HG03039 (cell line): Measurements from ENCODE around the gene TMEM109.
"Not testable (repeated sequence)": the region's sequence is repeated elsewhere in the genome, so short reads cannot be mapped to it uniquely, and the experiment has no call there.

ENCODE experiments used
- ATAC-seq: cut with Tn5 transposase; IDR thresholded peaks from one replicate; pipeline ENCODE4 v1.9.1; 2021; ENCODE audit warnings: mild to moderate bottlenecking, moderate library complexity; ENCODE audit not compliant: unreplicated experiment

The TMEM109 gene

GRCh38 chr11:60909680-60910280 lies 4.2 kb upstream of the TMEM109 start:
- not testable (repeated sequence) for ATAC-seq

- no peak for ATAC-seq
Measured at GRCh38 chr11:60910281-60910687, 3.7 kb upstream of the TMEM109 start.

GRCh38 chr11:60910711-60911380 lies 3.1 kb upstream of the TMEM109 start:
- no peak for ATAC-seq

- no peak for ATAC-seq
Measured at GRCh38 chr11:60912223-60912850, 1.6 kb upstream of the TMEM109 start.

DNA sequence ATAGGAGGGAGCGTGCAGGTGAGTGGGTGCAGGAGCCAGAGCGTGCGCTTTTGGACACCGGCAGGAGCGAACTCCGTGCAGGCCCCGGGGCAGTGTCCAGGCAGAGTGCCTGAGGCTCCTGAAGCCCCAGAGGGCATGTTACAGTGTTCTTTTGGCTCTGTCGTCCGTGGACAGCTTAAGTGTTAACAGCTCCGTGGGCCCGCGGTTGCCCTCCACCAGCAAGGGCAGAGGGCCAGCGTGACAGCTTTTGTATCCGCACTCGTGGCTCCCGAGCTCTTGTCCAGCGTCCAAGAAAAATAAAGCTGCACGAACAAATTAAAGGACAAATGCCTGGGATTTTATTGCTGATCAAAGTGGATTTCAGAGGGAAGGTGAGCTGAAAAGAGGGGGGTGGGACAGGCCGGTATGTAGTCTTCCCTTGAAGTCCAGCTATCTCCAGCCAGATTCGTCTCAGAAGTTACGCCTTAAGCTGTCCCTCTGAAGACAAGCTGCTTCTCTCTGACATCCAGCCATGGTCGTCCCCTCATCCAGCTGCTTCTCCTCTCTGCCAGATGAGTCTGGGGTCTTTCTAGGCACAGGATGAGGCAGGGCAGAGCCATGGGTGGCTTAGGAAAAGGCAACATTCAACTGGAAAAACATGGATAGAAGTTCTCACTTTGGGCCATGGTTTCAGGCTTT lies 968 bp upstream of the TMEM109 start:
- ATAC-seq = no peak

- ATAC-seq = no peak
Measured at GRCh38 chr11:60914633-60915247, 782 bp downstream of the TMEM109 start.

GRCh38 chr11:60915248-60915914 lies 1.4 kb downstream of the TMEM109 start:
- ATAC-seq = peak; percentile 38

DNA sequence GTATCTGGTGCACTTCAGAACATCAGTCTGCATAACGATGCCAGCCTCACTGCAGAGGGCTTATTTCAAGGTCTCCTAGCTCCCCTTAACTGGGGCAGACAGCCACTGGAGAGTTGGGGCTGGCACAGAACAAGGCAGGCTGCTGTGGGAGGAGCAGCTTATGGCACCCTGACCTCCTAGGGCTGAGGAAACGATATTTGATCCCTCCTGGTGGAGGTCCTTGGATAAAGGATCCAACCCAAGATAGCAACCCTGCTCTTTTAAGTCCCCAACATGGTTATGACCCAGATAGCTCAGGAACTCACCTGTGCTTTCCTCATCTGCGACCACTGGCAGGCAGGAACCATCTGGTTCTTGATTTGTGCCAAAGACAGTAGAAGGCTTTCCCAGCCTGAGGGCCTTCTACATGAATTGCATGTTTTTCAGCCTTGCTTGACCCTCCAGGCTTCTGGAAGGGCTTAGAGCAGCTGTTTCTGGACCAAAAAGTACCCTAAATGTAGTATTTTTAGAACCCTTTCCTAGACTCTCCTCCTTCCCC lies 2.8 kb downstream of the TMEM109 start:
- ATAC-seq = no peak

GRCh38 chr11:60917267-60917666 lies 3.3 kb downstream of the TMEM109 start:
- no peak for ATAC-seq

GRCh38 chr11:60918251-60918938 lies 4.4 kb downstream of the TMEM109 start:
- no peak for ATAC-seq

DNA sequence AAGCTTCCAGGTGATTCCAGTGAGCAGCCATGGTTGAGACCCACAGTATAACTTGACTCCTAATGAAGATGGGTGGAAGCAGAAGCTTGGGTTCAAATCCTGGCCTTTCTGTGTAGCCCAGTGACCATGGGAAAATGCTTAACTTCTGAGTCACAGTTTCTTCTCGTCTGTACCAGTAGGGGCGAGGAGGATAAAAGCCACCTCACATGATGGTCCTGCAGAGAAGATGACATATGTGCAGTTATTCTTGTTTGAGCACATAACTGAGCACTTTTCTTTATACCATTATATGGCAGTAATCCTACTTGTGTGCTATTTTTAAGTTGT lies 4.9 kb downstream of the TMEM109 start:
- no peak for ATAC-seq

DNA sequence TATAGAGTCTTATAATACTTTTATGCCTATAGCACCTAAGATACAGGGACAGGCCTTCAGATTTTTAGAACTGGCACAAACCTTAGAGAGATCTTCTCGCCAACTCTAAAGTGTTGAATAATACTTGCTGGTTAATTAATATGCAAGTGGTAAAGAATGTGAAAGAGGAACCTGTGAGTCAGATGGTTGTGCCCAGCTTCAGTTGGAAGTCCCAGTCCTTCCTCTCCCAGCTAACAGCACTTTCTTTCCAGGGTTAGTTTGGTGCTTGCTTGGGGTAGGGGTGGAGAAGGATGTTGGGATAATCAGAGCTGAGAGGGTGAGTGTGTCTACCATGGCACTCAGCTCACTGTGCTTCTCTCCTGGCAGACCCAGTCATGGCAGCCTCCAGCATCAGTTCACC lies 5.4 kb downstream of the TMEM109 start:
- no peak for ATAC-seq

GRCh38 chr11:60919956-60920355 lies 6.0 kb downstream of the TMEM109 start:
- no peak for ATAC-seq

- ATAC-seq = no peak
Measured at GRCh38 chr11:60921259-60921658, 7.3 kb downstream of the TMEM109 start.

GRCh38 chr11:60921777-60922335 lies 7.9 kb downstream of the TMEM109 start:
- no peak for ATAC-seq

DNA sequence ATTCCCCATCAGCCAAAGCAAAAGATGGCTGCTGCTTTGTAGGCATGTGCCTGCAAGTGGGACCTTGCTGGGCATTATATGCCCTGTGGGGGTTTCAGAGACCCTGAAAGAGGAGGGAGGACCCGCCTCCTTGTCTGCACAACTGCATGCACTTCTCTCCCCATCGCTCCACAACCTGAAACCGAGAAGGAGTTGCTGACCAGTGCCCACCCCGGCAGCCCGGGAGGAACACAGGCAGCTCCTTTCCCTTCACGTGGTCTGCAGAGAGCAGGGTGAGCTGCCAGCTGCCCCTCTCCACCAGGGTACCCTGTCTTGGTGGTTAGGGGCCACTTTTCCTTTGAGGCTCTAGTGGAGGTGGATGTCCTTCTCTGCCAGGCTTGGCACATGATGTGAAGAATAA lies 8.9 kb downstream of the TMEM109 start:
- ATAC-seq = no peak

DNA sequence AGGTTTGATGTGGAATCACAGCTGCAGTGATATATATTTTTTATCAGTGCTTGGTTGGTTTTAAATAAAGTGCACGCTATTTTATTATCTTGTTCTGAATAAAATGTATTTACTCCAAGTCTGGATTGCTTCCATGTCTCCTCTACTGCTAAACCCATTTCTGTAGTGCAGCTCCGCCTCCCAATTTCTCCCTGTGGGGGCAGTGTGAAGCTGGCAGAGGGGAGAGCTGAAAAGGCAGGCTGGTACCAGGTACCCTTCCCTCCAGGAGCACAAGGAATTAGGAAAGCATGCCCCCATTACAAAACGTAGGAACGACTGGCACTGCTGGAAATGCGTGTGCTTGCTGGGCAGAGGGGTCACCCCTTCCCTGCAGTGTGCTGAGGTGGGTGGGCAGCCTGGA lies 9.4 kb downstream of the TMEM109 start:
- no peak for ATAC-seq

GRCh38 chr11:60923800-60924109 lies 9.8 kb downstream of the TMEM109 start:
- no peak for ATAC-seq

DNA sequence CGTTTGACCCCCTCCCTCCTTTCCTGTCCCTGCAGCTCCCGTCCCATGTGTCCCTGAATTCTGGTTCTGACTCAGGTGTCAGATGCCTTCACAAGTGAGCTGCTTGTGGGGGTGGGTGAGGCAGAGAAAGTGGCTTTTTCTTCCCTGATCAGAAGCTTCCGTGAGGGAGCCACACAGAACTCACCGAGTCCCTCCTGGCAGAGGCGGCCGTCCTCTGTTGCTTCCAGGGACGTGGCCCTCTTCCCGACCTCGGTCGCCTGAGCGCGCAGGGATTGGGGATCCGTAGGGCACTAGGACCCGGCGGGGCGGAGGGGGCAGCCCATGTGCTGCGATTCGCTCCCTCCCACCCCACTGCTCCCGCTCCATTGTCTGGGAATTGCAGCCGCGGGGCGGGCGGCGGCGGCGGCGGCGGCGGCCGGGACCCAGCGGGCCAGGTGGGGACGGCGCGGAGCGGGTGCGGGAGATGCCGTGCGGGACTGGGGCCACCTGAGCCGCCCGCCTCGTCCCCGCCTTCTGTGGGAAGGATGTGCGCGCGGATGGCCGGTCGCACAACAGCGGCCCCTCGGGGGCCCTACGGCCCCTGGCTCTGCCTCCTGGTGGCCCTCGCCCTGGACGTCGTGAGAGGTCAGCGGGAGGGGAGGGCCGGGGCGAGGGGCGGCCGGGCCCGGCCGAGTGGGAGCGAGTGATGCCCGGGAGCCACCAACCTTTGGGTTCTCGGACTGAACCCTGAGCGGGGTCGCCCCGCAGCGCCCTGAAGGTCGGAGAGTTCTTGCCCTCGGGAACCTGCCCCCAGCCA lies 10.3 kb downstream of the TMEM109 start, which contains the start of gene TMEM132A:
TMEM132A (plus strand) TSS at position 351 of the 796 bp plus-strand sequence; CDS start at position 525, 174 bp downstream.
- ATAC-seq = no peak
